ENCODE results near the gene ZNF619.

Gene ZNF619

GRCh38 chr3:40534283-40534682 is 57.4 kb downstream of the ZNF619 start:
- no peak for DNase-seq (ENCODE audit: low spot score)

All from hematopoietic multipotent progenitor cell treated with erythropoietin and hydrocortisone succinate and interleukin-3 and kit ligand, for 15 days (in vitro differentiated cells).